Glutamatergic neuron (in vitro differentiated cells): ENCODE measurements around the gene TSNAXIP1. TPM values are rescaled to one million over a fixed set of nuclear protein-coding genes. Genes with fewer than 3 reads are reported as not detected.
A peak's percentile ranks its signal among the peaks of the same experiment; 100 is the strongest.

ENCODE experiments used
- DNase-seq: peaks from one replicate; pipeline ENCODE4 v3.0.0; 2022
- H3K27ac Mint-ChIP-seq: one replicate; pipeline ENCODE4 v1.8.0; 2020; ENCODE audit warnings: mild to moderate bottlenecking, mixed read lengths, inconsistent platforms; ENCODE audit not compliant: unreplicated experiment
- H3K27me3 Mint-ChIP-seq: one replicate; pipeline ENCODE4 v1.8.0; 2020; ENCODE audit warnings: mild to moderate bottlenecking, moderate library complexity, mixed read lengths, inconsistent platforms; ENCODE audit not compliant: unreplicated experiment
- H3K36me3 Mint-ChIP-seq: one replicate; pipeline ENCODE4 v1.8.0; 2020; ENCODE audit warnings: mild to moderate bottlenecking, mixed read lengths, inconsistent platforms; ENCODE audit not compliant: unreplicated experiment
- H3K4me1 Mint-ChIP-seq: one replicate; pipeline ENCODE4 v1.8.0; 2020; ENCODE audit warnings: mild to moderate bottlenecking, low read depth, mixed read lengths, inconsistent platforms; ENCODE audit not compliant: unreplicated experiment
- H3K4me3 Mint-ChIP-seq: one replicate; pipeline ENCODE4 v1.8.0; 2020; ENCODE audit warnings: mild to moderate bottlenecking, mixed read lengths, inconsistent platforms; ENCODE audit not compliant: unreplicated experiment
- H3K9me3 Mint-ChIP-seq: one replicate; pipeline ENCODE4 v1.8.0; 2020; ENCODE audit warnings: mild to moderate bottlenecking, moderate library complexity, mixed read lengths, inconsistent platforms; ENCODE audit not compliant: unreplicated experiment
- CTCF ChIP-seq: fragments of 200-600 bp; sonication (generic); IDR thresholded peaks from one replicate; pipeline ENCODE4 v1.5.0; 2021; ENCODE audit not compliant: partially characterized antibody, unreplicated experiment
- total RNA-seq: library from RNA; stranded (reverse); fragmentation: NEBNext Ultra II Directional; extraction: Animal tissue kit (Norgen Biotek cat#: 25700); gene quantifications from one replicate; pipeline ENCODE4 v1.2.1, GENCODE V29; 2021; ENCODE audit not compliant: unreplicated experiment

TSNAXIP1 gene
- total RNA-seq, 1 donor from 2014 or later: 3.4 TPM

GRCh38 chr16:67760956-67761230, 45.8 kb upstream of the TSNAXIP1 start:
- no peak for DNase-seq
- peaks cover 5% of the 10 kb centered on the region for H3K9me3 Mint-ChIP-seq
- H3K4me1 Mint-ChIP-seq: peaks cover 11% of the 10 kb centered on the region
- H3K4me3 Mint-ChIP-seq: no peak overlapping the region
- peak overlapping the region; percentile 41 for H3K27ac Mint-ChIP-seq
- no peak for TF ChIP-seq CTCF
- peaks cover 6% of the 10 kb centered on the region for H3K36me3 Mint-ChIP-seq
- H3K27me3 Mint-ChIP-seq: peaks cover 6% of the 10 kb centered on the region

GRCh38 chr16:67761924-67762323, 44.8 kb upstream of the TSNAXIP1 start:
- Mint-ChIP-seq H3K4me1 (peaks cover 11% of the 10 kb centered on the region), H3K9me3 (peaks cover 7% of the 10 kb centered on the region), H3K36me3 (peaks cover 6% of the 10 kb centered on the region)

GRCh38 chr16:67762385-67762784, 44.3 kb upstream of the TSNAXIP1 start:
- Mint-ChIP-seq H3K27ac (no peak overlapping the region), H3K4me1 (peaks cover 11% of the 10 kb centered on the region), H3K9me3 (peaks cover 7% of the 10 kb centered on the region), H3K36me3 (peaks cover 6% of the 10 kb centered on the region), H3K27me3 (peaks cover 6% of the 10 kb centered on the region), H3K4me3 (peak overlapping the region; percentile 38)
- no peak for DNase-seq
- TF ChIP-seq CTCF: no peak

More at GRCh38 chr16:67761924-67762323, 44.8 kb upstream of the TSNAXIP1 start:
- peaks cover 6% of the 10 kb centered on the region for H3K27me3 Mint-ChIP-seq
- H3K4me3 Mint-ChIP-seq: no peak overlapping the region
- no peak overlapping the region for H3K27ac Mint-ChIP-seq
- TF ChIP-seq CTCF: no peak
- DNase-seq: no peak

- H3K27ac Mint-ChIP-seq: no peak overlapping the region
Observed at GRCh38 chr16:67763066-67763465, 43.6 kb upstream of the TSNAXIP1 start.

GRCh38 chr16:67764158-67764667, 42.5 kb upstream of the TSNAXIP1 start:
- peaks cover 10% of the 10 kb centered on the region for H3K4me1 Mint-ChIP-seq
- H3K36me3 Mint-ChIP-seq: peaks cover 6% of the 10 kb centered on the region
- no peak overlapping the region for H3K4me3 Mint-ChIP-seq
- peaks cover 4% of the 10 kb centered on the region for H3K9me3 Mint-ChIP-seq
- peaks cover 6% of the 10 kb centered on the region for H3K27me3 Mint-ChIP-seq
- TF ChIP-seq CTCF: no peak
- DNase-seq: no peak
- H3K27ac Mint-ChIP-seq: no peak overlapping the region

More at GRCh38 chr16:67763066-67763465, 43.6 kb upstream of the TSNAXIP1 start:
- H3K9me3 Mint-ChIP-seq: peaks cover 7% of the 10 kb centered on the region
- H3K27me3 Mint-ChIP-seq: peaks cover 6% of the 10 kb centered on the region
- no peak for DNase-seq
- H3K4me1 Mint-ChIP-seq: peaks cover 11% of the 10 kb centered on the region
- peak overlapping the region; percentile 38 for H3K4me3 Mint-ChIP-seq
- TF ChIP-seq CTCF: no peak
- peaks cover 6% of the 10 kb centered on the region for H3K36me3 Mint-ChIP-seq
